K562 (cell line): ENCODE measurements around the gene PEX5L. TPM values are rescaled to one million over a fixed set of nuclear protein-coding genes. Genes with fewer than 3 reads are reported as not detected.

Source experiments
- ATAC-seq: fragments of 200-7000 bp; cut with Tn5 transposase; 3 replicates; pipeline ENCODE4 v1.9.1; 2020; ENCODE audit warnings: moderate library complexity
- BruUV-seq: library from RNA; stranded (reverse); fragments of 400-500 nt; replicated peaks from 2 replicates; lab custom pipeline; 2021; lab: Mats Ljungman, UMichigan
- CTCF ChIA-PET: fragments of 300-600 bp; formaldehyde crosslinking; extraction: SDS; loops from one replicate; lab custom pipeline; 2021; ENCODE audit warnings: low intra/inter-chr PET ratio; lab: Yijun Ruan, JAX
- POLR2A ChIA-PET: fragments of 300-600, 350-650 bp; sonication (Branson Sonifier 250); formaldehyde crosslinking; extraction: SDS; loops from one replicate; lab custom pipeline; 2021; ENCODE audit warnings: antibody characterized with exemption, inconsistent platforms; lab: Yijun Ruan, JAX
- DNase-seq, 4 experiments: peaks; one replicate each; pipeline versions ENCODE4 v3.0.0 to v3.0.0-alpha.2; 2011 to 2018; ENCODE audit warnings: low spot score in 3 of 4, mixed read lengths in 3 of 4; ENCODE audit errors: extremely low read depth in 1 of 4
- FAIRE-seq: peaks from 2 replicates; lab custom pipeline; 2011; peaks lifted over from hg19 to GRCh38; lab: Jason Lieb, UNC
- H2AFZ ChIP-seq: 2 replicates; pipeline ENCODE4 v1.6.0; 2011; ENCODE audit warnings: low read depth, low read length, control low read depth, inconsistent platforms
- H3K27ac ChIP-seq: fragments of 200-600 bp; 3 replicates; pipeline ENCODE4 v1.8.0; 2011; ENCODE audit warnings: low read depth, mild to moderate bottlenecking, control low read depth, inconsistent platforms, low read length, moderate library complexity, mixed read lengths; ENCODE audit errors: extremely low read depth
- H3K27me3 ChIP-seq, 2 experiments: fragments of 300-600 bp in 1 of 2; 2 replicates in 1 of 2; 3 replicates in 1 of 2; pipeline versions ENCODE4 v1.6.0 to v1.8.0; 2011; ENCODE audit warnings: inconsistent platforms in 2 of 2, low read length in 2 of 2, mild to moderate bottlenecking in 1 of 2, mixed read lengths in 1 of 2, moderate library complexity in 1 of 2; ENCODE audit not compliant: control insufficient read depth in 2 of 2, insufficient read depth in 2 of 2
- H3K36me3 ChIP-seq: fragments of 300-600 bp; 3 replicates; pipeline ENCODE4 v1.8.0; 2011; ENCODE audit warnings: mild to moderate bottlenecking, low read length, inconsistent platforms; ENCODE audit not compliant: control insufficient read depth, insufficient read depth
- H3K4me1 ChIP-seq, 2 experiments: fragments of 200-600 bp in 1 of 2; replicated peaks in 1 of 2; 2 replicates in 1 of 2; 3 replicates in 1 of 2; pipeline versions ENCODE4 v1.5.1 to v1.8.0; 2011; ENCODE audit warnings: inconsistent platforms in 2 of 2, low read length in 2 of 2, mild to moderate bottlenecking in 1 of 2, mixed read lengths in 1 of 2, moderate library complexity in 1 of 2; ENCODE audit not compliant: control insufficient read depth in 2 of 2, insufficient read depth in 2 of 2
- H3K4me2 ChIP-seq: 2 replicates; pipeline ENCODE4 v1.6.1; 2011; ENCODE audit warnings: low read length, control low read depth, inconsistent platforms, mixed read lengths; ENCODE audit not compliant: insufficient read depth
- H3K4me3 ChIP-seq: fragments of 200-600 bp; sonication (generic), shearing (Covaris generic); 2 replicates; pipeline ENCODE4 v1.5.1; 2016; ENCODE audit warnings: control low read depth, inconsistent platforms
- H3K79me2 ChIP-seq: fragments of 200-600 bp; 3 replicates; pipeline ENCODE4 v1.8.0; 2011; ENCODE audit warnings: low read length, inconsistent platforms; ENCODE audit not compliant: control insufficient read depth, insufficient read depth
- H3K9ac ChIP-seq, 2 experiments: 2 replicates each; pipeline versions ENCODE4 v1.6.0 to v1.6.1; 2011; ENCODE audit warnings: low read depth in 2 of 2, low read length in 2 of 2, control low read depth in 1 of 2, inconsistent platforms in 1 of 2, mild to moderate bottlenecking in 1 of 2, mixed read lengths in 1 of 2; ENCODE audit not compliant: insufficient read depth in 1 of 2
- H3K9me1 ChIP-seq: one replicate; pipeline ENCODE4 v1.6.0; 2011; ENCODE audit warnings: inconsistent platforms, mild to moderate bottlenecking, low read length, moderate library complexity; ENCODE audit not compliant: control insufficient read depth, insufficient read depth
- H3K9me3 ChIP-seq: replicated peaks from 2 replicates; pipeline ENCODE4 v1.5.1; 2011; ENCODE audit warnings: low read depth, low read length, inconsistent platforms; ENCODE audit not compliant: control insufficient read depth, insufficient read depth
- H4K20me1 ChIP-seq: replicated peaks from 2 replicates; pipeline ENCODE4 v1.6.1; 2011; ENCODE audit warnings: low read length, inconsistent platforms, mixed read lengths; ENCODE audit not compliant: control insufficient read depth, insufficient read depth
- CEBPB ChIP-seq: fragments of 450-650 bp; IDR thresholded peaks from 2 replicates; pipeline ENCODE4 v1.6.1; 2016; ENCODE audit warnings: missing genetic modification characterization, missing compliant biosample characterization
- CREB1 ChIP-seq, 2 experiments: sonication (generic) in 1 of 2; formaldehyde crosslinking in 1 of 2; IDR thresholded peaks; 2 replicates each; pipeline versions ENCODE4 v1.6.1 to v1.8.0; 2012 to 2022; ENCODE audit warnings: inconsistent platforms in 1 of 2, mild to moderate bottlenecking in 1 of 2, missing genetic modification reagents in 1 of 2, moderate library complexity in 1 of 2
- E2F3 ChIP-seq: fragments of 250-450 bp; sonication (Bioruptor Pico); IDR thresholded peaks from 2 replicates; pipeline ENCODE4 v1.4.0; 2020; ENCODE audit warnings: mild to moderate bottlenecking
- HNRNPL ChIP-seq: fragments of 200-400 bp; formaldehyde crosslinking; IDR thresholded peaks from 2 replicates; pipeline ENCODE4 v1.6.1; 2017; ENCODE audit warnings: low read depth, mild to moderate bottlenecking, low read length
- KDM2B ChIP-seq: fragments of 250-450 bp; sonication (Bioruptor Pico); IDR thresholded peaks from 2 replicates; pipeline ENCODE4 v1.8.0; 2021; ENCODE audit warnings: mild to moderate bottlenecking, moderate library complexity
- KLF13 ChIP-seq: fragments of 450-650 bp; IDR thresholded peaks from 2 replicates; pipeline ENCODE4 v1.6.1; 2016; ENCODE audit warnings: missing genetic modification characterization, low read depth, mild to moderate bottlenecking, missing compliant biosample characterization, moderate library complexity, borderline replicate concordance
- L3MBTL2 ChIP-seq: fragments of 450-650 bp; IDR thresholded peaks from 2 replicates; pipeline ENCODE4 v1.6.1; 2016; ENCODE audit warnings: mild to moderate bottlenecking, moderate library complexity
- NRF1 ChIP-seq, 2 experiments: fragments of 450-650 bp; IDR thresholded peaks in 1 of 2; conservative IDR thresholded peaks in 1 of 2; 2 replicates each; pipeline ENCODE4 v1.6.1; 2014; ENCODE audit warnings: mild to moderate bottlenecking in 2 of 2
- POLR2B ChIP-seq: fragments of 450-650 bp; IDR thresholded peaks from 2 replicates; pipeline ENCODE4 v1.6.1; 2018; ENCODE audit warnings: low read depth; ENCODE audit not compliant: partially characterized antibody
- RB1 ChIP-seq: fragments of 450-650 bp; IDR thresholded peaks from 2 replicates; pipeline ENCODE4 v1.6.1; 2017; ENCODE audit warnings: low read depth, mild to moderate bottlenecking
- RNF2 ChIP-seq: sonication (generic); IDR thresholded peaks from 2 replicates; pipeline ENCODE4 v1.6.1; 2016
- SIN3B ChIP-seq: fragments of 450-650 bp; IDR thresholded peaks from 2 replicates; pipeline ENCODE4 v1.6.1; 2017; ENCODE audit warnings: low read depth, mild to moderate bottlenecking, moderate library complexity
- SLC30A9 ChIP-seq: fragments of 250-450 bp; sonication (Bioruptor Pico); IDR thresholded peaks from 2 replicates; pipeline ENCODE4 v1.8.0; 2022; ENCODE audit warnings: mild to moderate bottlenecking, moderate library complexity
- ZKSCAN8 ChIP-seq: fragments of 200-800 bp; sonication (Bioruptor generic); IDR thresholded peaks from 2 replicates; pipeline ENCODE4 v1.6.1; 2016; ENCODE audit warnings: missing genetic modification characterization, missing compliant biosample characterization
- ZNF507 ChIP-seq: conservative IDR thresholded peaks from 2 replicates; pipeline ENCODE4 v1.6.1; 2017; ENCODE audit warnings: missing genetic modification characterization, missing compliant biosample characterization
- WGBS: fragments of 100-300 bp; shearing (Covaris generic); methylation state at CpG from one replicate; pipeline ENCODE4 v1.1.6; 2016; ENCODE audit warnings: low coverage, mixed read lengths; ENCODE audit not compliant: insufficient coverage; ENCODE audit errors: missing lambda C conversion rate; 5-methylcytosine and 5-hydroxymethylcytosine counted together
- in situ Hi-C: fragments of 300-500 bp; cut with MboI; formaldehyde crosslinking; loops from 4 replicates; pipeline ENCODE4 v1.15.0; 2018; ENCODE audit warnings: inconsistent platforms, mixed read lengths
- intact Hi-C: fragments of 100-400 bp; cut with micrococcal nuclease; formaldehyde crosslinking; loops from 2 replicates; pipeline ENCODE4 v1.14.2; 2022
- polyA plus RNA-seq, 8 experiments: library from polyadenylated mRNA; depleted of rRNA in 4 of 8; stranded (reverse) in 5 of 8; unstranded in 3 of 8; fragments of >200 nt; fragmentation: Nextera tagmentation in 2 of 8; fragmentation: Illumina TruSeq in 1 of 8; extraction: Ambion mirVana in 2 of 8; extraction: Trizol in 1 of 8; gene quantifications; 2 replicates each; pipeline versions ENCODE4 v1.2.1 to v1.2.3, GENCODE V29; 2011 to 2014; ENCODE audit warnings: inconsistent platforms in 1 of 8, missing spikeins in 1 of 8
- total RNA-seq, 7 experiments: library from RNA; depleted of rRNA in 6 of 7; stranded (reverse); fragments of >200 nt in 6 of 7; fragmentation: Illumina TruSeq in 2 of 7; extraction: Trizol in 2 of 7; gene quantifications; 2 replicates each; pipeline versions ENCODE4 v1.2.1 to v1.2.3, GENCODE V29; 2011 to 2021; ENCODE audit warnings: low replicate concordance in 1 of 7

The PEX5L gene
- total and polyA plus RNA-seq, 9 of the 15 experiments (the other 6 are each of a cell fraction or from before 2014, with no cell fraction given) = not detected

- DNase-seq (no peak), FAIRE-seq (no peak), ATAC-seq (no peak)
- no peak overlapping the region for H3K9ac ChIP-seq
- no peaks in the 10 kb centered on the region for H3K9me1 ChIP-seq
- H3K27me3 ChIP-seq = no peaks in the 10 kb centered on the region
- no peak overlapping the region for H3K4me3 ChIP-seq
- WGBS = 0% methylated on average over 3 of the region's 3 CpGs
- no peaks in the 10 kb centered on the region for H3K9me3 ChIP-seq
- ChIA-PET CTCF (no interaction called here), POLR2A (no interaction called here)
- no peak for TF ChIP-seq POLR2B
- TF ChIP-seq HNRNPL = no peak
- no peak for TF ChIP-seq NRF1 (conservative IDR thresholded peaks at IDR 0.05 in 1 of 2, IDR thresholded peaks at IDR 0.05 in 1 of 2)
- TF ChIP-seq SIN3B = no peak
- TF ChIP-seq RNF2 = no peak
- no peak for TF ChIP-seq ZNF507
- TF ChIP-seq L3MBTL2 = no peak
- no peak for TF ChIP-seq CREB1 (IDR thresholded peaks at IDR 0.05)
- no peak for TF ChIP-seq CREB1 (CRISPR knock-in tag; IDR thresholded peaks at IDR 0.05)
- no peak for TF ChIP-seq RB1
- TF ChIP-seq KDM2B = no peak
- no peak for TF ChIP-seq E2F3 (CRISPR knock-in tag)
- no peak for TF ChIP-seq CEBPB
- no peak for TF ChIP-seq SLC30A9
- no peak for TF ChIP-seq KLF13 (tag)
- TF ChIP-seq ZKSCAN8 = no peak
- no peak overlapping the region for H2AFZ ChIP-seq
- no peaks in the 10 kb centered on the region for H3K36me3 ChIP-seq
- BruUV-seq = no TSS peak
- no peak overlapping the region for H3K27ac ChIP-seq
- in situ Hi-C loops (no loop called here), intact Hi-C loops (no loop called here)
- H4K20me1 ChIP-seq = no peaks in the 10 kb centered on the region
- H3K79me2 ChIP-seq = no peaks in the 10 kb centered on the region
- no peak overlapping the region for H3K4me2 ChIP-seq
- H3K4me1 ChIP-seq = no peaks in the 10 kb centered on the region
Measured at GRCh38 chr3:180070925-180071324, 34.2 kb upstream of the PEX5L start.
